Measurements from ENCODE around the gene OR2T4. TPM values are rescaled to one million over a fixed set of nuclear protein-coding genes. Genes with fewer than 3 reads are reported as not detected.

Gene OR2T4
- total and polyA plus RNA-seq, 2 of the 13 experiments (the other 11 are each of a cell fraction or from before 2014, with no cell fraction given), result not detected

DNA sequence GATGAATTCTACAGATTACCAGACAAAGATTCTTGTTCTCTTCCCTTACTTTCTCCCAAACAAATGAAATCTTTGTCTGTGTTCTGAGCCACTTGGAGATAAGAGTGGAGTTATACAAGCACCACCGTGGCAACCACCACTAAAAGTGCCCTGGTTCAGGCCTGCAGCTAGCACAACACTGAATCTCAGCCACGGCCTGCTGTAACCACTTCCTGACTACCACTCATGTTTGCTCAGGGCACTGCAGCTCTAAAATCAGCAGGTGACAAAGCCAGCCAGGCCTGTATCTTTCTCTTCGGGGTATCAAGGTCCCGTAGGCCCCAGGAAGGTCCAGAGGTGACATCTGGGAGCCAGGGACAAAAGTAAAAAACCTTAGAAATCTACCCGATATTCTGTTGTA is 10.9 kb downstream of the OR2T4 start:
- no TSS peak for BruUV-seq (replicated peaks)
- CTCF ChIA-PET (ENCODE audit: low intra/inter-chr PET ratio, low total read pairs), result no interaction called here

DNA sequence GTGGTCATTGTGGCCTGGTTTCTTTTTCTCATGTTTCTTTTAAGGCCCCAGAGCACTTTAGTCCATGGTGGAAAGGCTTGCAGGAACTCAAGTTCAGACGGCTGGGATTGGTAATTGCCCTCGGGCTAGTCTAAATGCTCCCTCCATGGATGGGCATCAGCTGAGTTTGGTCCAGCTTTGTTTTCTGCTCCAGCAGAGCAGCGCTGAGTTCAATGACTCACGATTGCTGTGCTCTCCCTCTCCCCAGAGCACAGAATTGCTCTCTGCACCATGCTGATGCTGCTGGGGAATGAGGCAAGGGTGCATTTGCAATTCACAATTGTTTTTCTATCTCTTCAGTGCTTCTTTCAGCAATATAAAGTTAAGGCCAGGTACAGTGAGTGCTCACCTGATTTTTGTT is 12.3 kb downstream of the OR2T4 start:
- no peak for TF ChIP-seq NFRKB (IDR thresholded peaks at IDR 0.05)
- no peak for TF ChIP-seq U2AF2 (IDR thresholded peaks at IDR 0.05; ENCODE audit: low read depth, low read length)
- no peak for TF ChIP-seq ZNF484 (CRISPR knock-in tag; IDR thresholded peaks at IDR 0.05; ENCODE audit: borderline replicate concordance, low read depth)
- no peak for TF ChIP-seq XRCC5 (optimal IDR thresholded peaks at IDR 0.05; ENCODE audit: low read length)
- intact Hi-C loops (cut with micrococcal nuclease; ENCODE audit: unreplicated experiment) (no loop called here), in situ Hi-C loops (cut with HindIII; ENCODE audit: extremely low pct_ligation_motif_present, low pct_unique_long_range_greater_than_20kb) (no loop called here)
- Histone ChIP-seq H3K27ac (ENCODE audit: extremely low read length, insufficient read depth, low read length) (no peak overlapping the region), H3K36me3 (replicated peaks in 1 of 2; ENCODE audit: control insufficient read depth in 1 of 2, insufficient read depth in 2 of 2, low read length in 2 of 2) (no peaks in the 10 kb centered on the region), H3K4me1 (ENCODE audit: insufficient read depth, low read length) (no peaks in the 10 kb centered on the region), H3K9ac (ENCODE audit: insufficient read depth, low read depth, low read length) (no peak overlapping the region), H3K4me2 (ENCODE audit: low read depth, low read length) (no peak overlapping the region), H4K20me1 (ENCODE audit: insufficient read depth, low read length) (no peaks in the 10 kb centered on the region), H3K27me3 (ENCODE audit: control insufficient read depth in 1 of 2, insufficient read depth in 2 of 2, low read length in 2 of 2) (no peaks in the 10 kb centered on the region), H3K4me3 (replicated peaks in 1 of 3; ENCODE audit: insufficient read depth in 1 of 3, low read depth in 2 of 3, low read length in 3 of 3) (no peak overlapping the region), H3K9me3 (ENCODE audit: low read length) (peaks cover 41% of the 10 kb centered on the region), H3K79me2 (ENCODE audit: insufficient read depth, low read length) (no peaks in the 10 kb centered on the region), H2AFZ (ENCODE audit: low read length) (no peak overlapping the region)
- ChIA-PET POLR2A (no interaction called here), CTCF (ENCODE audit: low intra/inter-chr PET ratio, low total read pairs) (no interaction called here)
- FAIRE-seq (no peak), DNase-seq (ENCODE audit: low spot score) (no peak), ATAC-seq (no peak)
- WGBS (ENCODE audit: low lambda C conversion rate), result 0% methylated on average over 2 of the region's 4 CpGs
- BruUV-seq (replicated peaks), result no TSS peak

More for the DNA sequence above, 10.9 kb downstream of the OR2T4 start:
- DNase-seq (ENCODE audit: low spot score), result no peak
- Histone ChIP-seq H3K4me2 (ENCODE audit: low read depth, low read length) (no peak overlapping the region), H3K27me3 (ENCODE audit: control insufficient read depth in 1 of 2, insufficient read depth in 2 of 2, low read length in 2 of 2) (no peaks in the 10 kb centered on the region), H3K9ac (ENCODE audit: insufficient read depth, low read depth, low read length) (no peak overlapping the region), H2AFZ (ENCODE audit: low read length) (no peak overlapping the region), H3K79me2 (ENCODE audit: insufficient read depth, low read length) (no peaks in the 10 kb centered on the region), H3K4me3 (replicated peaks in 1 of 3; ENCODE audit: insufficient read depth in 1 of 3, low read depth in 2 of 3, low read length in 3 of 3) (no peak overlapping the region), H3K36me3 (replicated peaks in 1 of 2; ENCODE audit: control insufficient read depth in 1 of 2, insufficient read depth in 2 of 2, low read length in 2 of 2) (no peaks in the 10 kb centered on the region), H3K27ac (ENCODE audit: extremely low read length, insufficient read depth, low read length) (no peak overlapping the region), H4K20me1 (ENCODE audit: insufficient read depth, low read length) (no peaks in the 10 kb centered on the region), H3K9me3 (ENCODE audit: low read length) (peaks cover 39% of the 10 kb centered on the region), H3K4me1 (ENCODE audit: insufficient read depth, low read length) (no peaks in the 10 kb centered on the region)
- no peak for ATAC-seq
- intact Hi-C loops (cut with micrococcal nuclease; ENCODE audit: unreplicated experiment) (no loop called here), in situ Hi-C loops (cut with HindIII; ENCODE audit: extremely low pct_ligation_motif_present, low pct_unique_long_range_greater_than_20kb) (no loop called here)
- TF ChIP-seq YEATS2 (CRISPR knock-in tag; IDR thresholded peaks at IDR 0.05; ENCODE audit: borderline replicate concordance), result no peak
- TF ChIP-seq, protein P1, sequence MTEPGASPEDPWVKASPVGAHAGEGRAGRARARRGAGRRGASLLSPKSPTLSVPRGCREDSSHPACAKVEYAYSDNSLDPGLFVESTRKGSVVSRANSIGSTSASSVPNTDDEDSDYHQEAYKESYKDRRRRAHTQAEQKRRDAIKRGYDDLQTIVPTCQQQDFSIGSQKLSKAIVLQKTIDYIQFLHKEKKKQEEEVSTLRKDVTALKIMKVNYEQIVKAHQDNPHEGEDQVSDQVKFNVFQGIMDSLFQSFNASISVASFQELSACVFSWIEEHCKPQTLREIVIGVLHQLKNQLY (CRISPR knock-in tag; IDR thresholded peaks at IDR 0.05), result no peak
- TF ChIP-seq, protein P2, sequence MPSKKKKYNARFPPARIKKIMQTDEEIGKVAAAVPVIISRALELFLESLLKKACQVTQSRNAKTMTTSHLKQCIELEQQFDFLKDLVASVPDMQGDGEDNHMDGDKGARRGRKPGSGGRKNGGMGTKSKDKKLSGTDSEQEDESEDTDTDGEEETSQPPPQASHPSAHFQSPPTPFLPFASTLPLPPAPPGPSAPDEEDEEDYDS (CRISPR knock-in tag; IDR thresholded peaks at IDR 0.05), result no peak
- no peak for TF ChIP-seq CHCHD3 (CRISPR knock-in tag; IDR thresholded peaks at IDR 0.05)
- FAIRE-seq, result no peak
- WGBS (ENCODE audit: low lambda C conversion rate), result 0% methylated on average over 5 of the region's 5 CpGs
- POLR2A ChIA-PET, result no interaction called here

Measured in HepG2 (cell line).